Measurements from ENCODE around the gene PSME3. TPM values are rescaled to one million over a fixed set of nuclear protein-coding genes. Genes with fewer than 3 reads are reported as not detected.

Gene PSME3
- total and polyA plus RNA-seq, 9 of the 15 experiments (the other 6 are each of a cell fraction or from before 2014, with no cell fraction given) = 31.2 to 275 (median 141) TPM

DNA sequence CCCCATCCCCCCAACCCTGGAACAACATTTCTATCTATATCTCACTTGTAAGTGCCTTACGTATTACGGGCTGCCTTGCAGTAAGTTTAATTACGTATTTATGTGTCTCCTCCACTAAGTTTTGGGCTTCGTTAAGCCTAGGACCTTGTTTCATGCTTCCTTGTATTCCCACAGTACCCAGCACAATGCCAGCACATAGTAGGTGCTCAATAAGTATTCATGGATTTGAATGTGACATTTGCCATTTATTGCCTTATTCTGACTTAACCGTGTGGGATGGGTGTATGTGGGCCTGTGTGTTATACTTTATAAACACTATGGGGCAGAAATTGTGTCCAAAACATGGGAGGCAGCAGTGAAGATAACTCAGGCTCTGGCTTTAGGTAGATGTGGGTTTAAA is 40.7 kb upstream of the PSME3 start (continued):
- TF ChIP-seq, protein P1, sequence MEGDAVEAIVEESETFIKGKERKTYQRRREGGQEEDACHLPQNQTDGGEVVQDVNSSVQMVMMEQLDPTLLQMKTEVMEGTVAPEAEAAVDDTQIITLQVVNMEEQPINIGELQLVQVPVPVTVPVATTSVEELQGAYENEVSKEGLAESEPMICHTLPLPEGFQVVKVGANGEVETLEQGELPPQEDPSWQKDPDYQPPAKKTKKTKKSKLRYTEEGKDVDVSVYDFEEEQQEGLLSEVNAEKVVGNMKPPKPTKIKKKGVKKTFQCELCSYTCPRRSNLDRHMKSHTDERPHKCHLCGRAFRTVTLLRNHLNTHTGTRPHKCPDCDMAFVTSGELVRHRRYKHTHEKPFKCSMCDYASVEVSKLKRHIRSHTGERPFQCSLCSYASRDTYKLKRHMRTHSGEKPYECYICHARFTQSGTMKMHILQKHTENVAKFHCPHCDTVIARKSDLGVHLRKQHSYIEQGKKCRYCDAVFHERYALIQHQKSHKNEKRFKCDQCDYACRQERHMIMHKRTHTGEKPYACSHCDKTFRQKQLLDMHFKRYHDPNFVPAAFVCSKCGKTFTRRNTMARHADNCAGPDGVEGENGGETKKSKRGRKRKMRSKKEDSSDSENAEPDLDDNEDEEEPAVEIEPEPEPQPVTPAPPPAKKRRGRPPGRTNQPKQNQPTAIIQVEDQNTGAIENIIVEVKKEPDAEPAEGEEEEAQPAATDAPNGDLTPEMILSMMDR (IDR thresholded peaks at IDR 0.05 in 2 of 3, conservative IDR thresholded peaks at IDR 0.05 in 1 of 3; ENCODE audit: insufficient read depth in 2 of 3, low read depth in 1 of 3, low read length in 3 of 3) = no peak
- TF ChIP-seq ETS2 (tag; IDR thresholded peaks at IDR 0.05; ENCODE audit: borderline replicate concordance, poor library complexity, severe bottlenecking) (no peak), LEF1 (IDR thresholded peaks at IDR 0.05) (no peak), CREBBP (IDR thresholded peaks at IDR 0.05; ENCODE audit: low read depth, low read length) (no peak)
- TF ChIP-seq, protein P2, sequence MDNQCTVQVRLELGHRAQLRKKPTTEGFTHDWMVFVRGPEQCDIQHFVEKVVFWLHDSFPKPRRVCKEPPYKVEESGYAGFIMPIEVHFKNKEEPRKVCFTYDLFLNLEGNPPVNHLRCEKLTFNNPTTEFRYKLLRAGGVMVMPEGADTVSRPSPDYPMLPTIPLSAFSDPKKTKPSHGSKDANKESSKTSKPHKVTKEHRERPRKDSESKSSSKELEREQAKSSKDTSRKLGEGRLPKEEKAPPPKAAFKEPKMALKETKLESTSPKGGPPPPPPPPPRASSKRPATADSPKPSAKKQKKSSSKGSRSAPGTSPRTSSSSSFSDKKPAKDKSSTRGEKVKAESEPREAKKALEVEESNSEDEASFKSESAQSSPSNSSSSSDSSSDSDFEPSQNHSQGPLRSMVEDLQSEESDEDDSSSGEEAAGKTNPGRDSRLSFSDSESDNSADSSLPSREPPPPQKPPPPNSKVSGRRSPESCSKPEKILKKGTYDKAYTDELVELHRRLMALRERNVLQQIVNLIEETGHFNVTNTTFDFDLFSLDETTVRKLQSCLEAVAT (IDR thresholded peaks at IDR 0.05) = no peak

DNA sequence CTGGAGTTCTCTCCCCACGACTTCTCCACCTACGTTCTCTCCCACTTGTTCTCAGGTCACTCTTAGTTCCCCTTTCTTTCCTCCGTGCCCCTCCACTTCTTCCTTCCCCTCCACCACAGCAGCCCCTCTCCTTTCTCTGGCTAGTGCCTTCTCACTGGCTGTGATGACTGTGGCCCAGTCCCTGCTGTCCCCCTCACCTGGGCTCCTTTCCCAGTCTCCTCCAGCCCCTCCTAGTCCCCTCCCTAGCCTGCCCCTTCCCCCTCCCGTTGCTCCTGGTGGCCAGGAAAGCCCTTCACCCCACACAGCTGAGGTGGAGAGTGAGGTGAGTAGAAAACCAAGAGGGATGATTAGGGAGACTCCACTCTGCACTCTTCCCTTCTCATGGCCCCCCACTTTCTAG is 38.1 kb upstream of the PSME3 start:
- Histone ChIP-seq H3K4me1 (replicated peaks in 1 of 2; ENCODE audit: control insufficient read depth in 2 of 2, insufficient read depth in 2 of 2, low read length in 2 of 2) (peaks cover 14 to 36% of the 10 kb centered on the region in 2 experiments), H3K4me3 (no peak overlapping the region), H3K9me3 (replicated peaks; ENCODE audit: control insufficient read depth, insufficient read depth, low read depth, low read length) (no peaks in the 10 kb centered on the region), H3K27me3 (ENCODE audit: control insufficient read depth in 2 of 2, insufficient read depth in 2 of 2, low read length in 2 of 2) (no peaks in the 10 kb centered on the region), H3K9me1 (ENCODE audit: control insufficient read depth, insufficient read depth, low read length) (no peaks in the 10 kb centered on the region), H3K9ac (ENCODE audit: insufficient read depth in 1 of 2, low read depth in 2 of 2, low read length in 2 of 2) (peak overlapping the region in 1 of 2 experiments; percentile 53; a peak in 1 of 4 replicates), H2AFZ (ENCODE audit: low read depth, low read length) (no peak overlapping the region), H3K4me2 (ENCODE audit: insufficient read depth, low read length) (no peak overlapping the region), H3K36me3 (ENCODE audit: control insufficient read depth, insufficient read depth, low read length) (peaks cover 41% of the 10 kb centered on the region), H4K20me1 (replicated peaks; ENCODE audit: control insufficient read depth, insufficient read depth, low read length) (no peaks in the 10 kb centered on the region), H3K79me2 (ENCODE audit: control insufficient read depth, insufficient read depth, low read length) (peaks cover 17% of the 10 kb centered on the region), H3K27ac (ENCODE audit: extremely low read depth, low read depth, low read length) (no peak overlapping the region)
- FAIRE-seq = no peak
- no peak for ATAC-seq
- WGBS (ENCODE audit: insufficient coverage, low coverage, missing lambda C conversion rate) = 52% methylated on average over 4 of the region's 4 CpGs
- no peak for DNase-seq (ENCODE audit: extremely low read depth in 1 of 4, low spot score in 3 of 4)
- in situ Hi-C loops (cut with MboI) (no loop called here), intact Hi-C loops (cut with micrococcal nuclease) (no loop called here)
- POLR2A ChIA-PET = interaction anchor here (0.9 to 6.4 kb wide), 4 partner anchors 8 to 225 kb away, joined by 3 to 47 read pairs (median 8); partner anchors contain the start of gene WNK4
- BruUV-seq (replicated peaks) = no TSS peak
- TF ChIP-seq YBX1 (IDR thresholded peaks at IDR 0.05) (no peak), POLR2A (conservative IDR thresholded peaks at IDR 0.05) (peak; percentile 5; the same call in 1 of the 2 replicates)
- CTCF ChIA-PET (ENCODE audit: low intra/inter-chr PET ratio) = no interaction called here

All from K562 (cell line).